Measurements from ENCODE around the gene KCNQ5. TPM values are rescaled to one million over a fixed set of nuclear protein-coding genes. Genes with fewer than 3 reads are reported as not detected.

Gene KCNQ5
- total RNA-seq, 1 donor from 2014 or later = 0.11 TPM

DNA sequence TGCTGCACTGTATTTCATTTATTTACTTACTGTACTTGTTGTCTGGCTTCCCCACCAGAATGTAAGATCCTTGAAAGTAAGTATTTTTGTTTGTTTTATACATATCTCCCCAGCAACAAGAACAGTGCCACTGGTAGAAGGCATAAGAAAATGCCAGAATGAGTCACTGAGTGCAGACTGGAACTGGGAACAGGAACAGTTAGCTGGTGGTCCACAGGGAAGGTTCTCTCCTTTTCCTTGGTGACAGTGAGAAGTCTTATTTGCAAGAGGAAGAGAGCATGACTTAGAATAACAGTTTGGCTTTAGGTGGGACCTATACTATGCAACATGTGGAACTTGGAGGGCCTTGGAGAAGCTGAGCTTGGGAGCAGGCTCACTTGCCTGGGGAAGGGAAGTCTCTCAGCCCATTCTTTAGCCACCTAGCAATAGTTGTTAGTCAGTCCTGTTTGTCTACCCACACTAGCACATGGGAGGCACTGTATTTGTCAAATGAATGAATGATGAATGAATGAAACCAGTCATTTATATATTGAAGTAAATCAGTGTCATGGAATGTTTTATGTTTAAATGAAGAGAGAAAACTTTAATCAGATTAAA is 203.5 kb downstream of the KCNQ5 start:
- Histone ChIP-seq H3K27me3 (ENCODE audit: low read depth) (no peaks in the 10 kb centered on the region), H3K4me1 (no peaks in the 10 kb centered on the region), H3K36me3 (no peaks in the 10 kb centered on the region), H3K27ac (replicated peaks) (no peak overlapping the region), H3K9me3 (replicated peaks) (no peaks in the 10 kb centered on the region), H3K4me3 (no peak overlapping the region)
- intact Hi-C loops (cut with micrococcal nuclease) = no loop called here
- TF ChIP-seq, protein P1, sequence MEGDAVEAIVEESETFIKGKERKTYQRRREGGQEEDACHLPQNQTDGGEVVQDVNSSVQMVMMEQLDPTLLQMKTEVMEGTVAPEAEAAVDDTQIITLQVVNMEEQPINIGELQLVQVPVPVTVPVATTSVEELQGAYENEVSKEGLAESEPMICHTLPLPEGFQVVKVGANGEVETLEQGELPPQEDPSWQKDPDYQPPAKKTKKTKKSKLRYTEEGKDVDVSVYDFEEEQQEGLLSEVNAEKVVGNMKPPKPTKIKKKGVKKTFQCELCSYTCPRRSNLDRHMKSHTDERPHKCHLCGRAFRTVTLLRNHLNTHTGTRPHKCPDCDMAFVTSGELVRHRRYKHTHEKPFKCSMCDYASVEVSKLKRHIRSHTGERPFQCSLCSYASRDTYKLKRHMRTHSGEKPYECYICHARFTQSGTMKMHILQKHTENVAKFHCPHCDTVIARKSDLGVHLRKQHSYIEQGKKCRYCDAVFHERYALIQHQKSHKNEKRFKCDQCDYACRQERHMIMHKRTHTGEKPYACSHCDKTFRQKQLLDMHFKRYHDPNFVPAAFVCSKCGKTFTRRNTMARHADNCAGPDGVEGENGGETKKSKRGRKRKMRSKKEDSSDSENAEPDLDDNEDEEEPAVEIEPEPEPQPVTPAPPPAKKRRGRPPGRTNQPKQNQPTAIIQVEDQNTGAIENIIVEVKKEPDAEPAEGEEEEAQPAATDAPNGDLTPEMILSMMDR (IDR thresholded peaks at IDR 0.05; ENCODE audit: borderline replicate concordance) = no peak
- DNase-seq = no peak

DNA sequence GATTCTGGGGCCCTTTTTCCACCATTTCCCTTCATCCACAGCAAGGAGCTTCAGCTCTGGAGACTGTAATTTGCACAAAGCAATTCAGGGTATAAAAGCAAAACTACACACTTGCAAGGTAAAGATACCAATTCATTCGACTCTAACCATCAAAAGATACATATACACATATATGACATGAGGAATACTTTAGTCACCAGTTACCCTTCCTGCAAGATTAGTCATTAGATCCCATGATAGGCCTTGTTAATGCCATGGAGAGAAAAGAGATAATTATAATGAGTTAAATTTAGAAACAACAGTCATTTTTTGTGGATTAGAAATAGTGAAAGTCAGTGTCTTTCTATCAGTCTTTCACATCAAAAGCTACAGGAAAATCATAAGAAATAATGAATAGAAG is 204.2 kb downstream of the KCNQ5 start:
- TF ChIP-seq, protein P1 (IDR thresholded peaks at IDR 0.05; ENCODE audit: borderline replicate concordance) = no peak
- Histone ChIP-seq H3K27ac (replicated peaks) (no peak overlapping the region), H3K4me1 (no peaks in the 10 kb centered on the region)

DNA sequence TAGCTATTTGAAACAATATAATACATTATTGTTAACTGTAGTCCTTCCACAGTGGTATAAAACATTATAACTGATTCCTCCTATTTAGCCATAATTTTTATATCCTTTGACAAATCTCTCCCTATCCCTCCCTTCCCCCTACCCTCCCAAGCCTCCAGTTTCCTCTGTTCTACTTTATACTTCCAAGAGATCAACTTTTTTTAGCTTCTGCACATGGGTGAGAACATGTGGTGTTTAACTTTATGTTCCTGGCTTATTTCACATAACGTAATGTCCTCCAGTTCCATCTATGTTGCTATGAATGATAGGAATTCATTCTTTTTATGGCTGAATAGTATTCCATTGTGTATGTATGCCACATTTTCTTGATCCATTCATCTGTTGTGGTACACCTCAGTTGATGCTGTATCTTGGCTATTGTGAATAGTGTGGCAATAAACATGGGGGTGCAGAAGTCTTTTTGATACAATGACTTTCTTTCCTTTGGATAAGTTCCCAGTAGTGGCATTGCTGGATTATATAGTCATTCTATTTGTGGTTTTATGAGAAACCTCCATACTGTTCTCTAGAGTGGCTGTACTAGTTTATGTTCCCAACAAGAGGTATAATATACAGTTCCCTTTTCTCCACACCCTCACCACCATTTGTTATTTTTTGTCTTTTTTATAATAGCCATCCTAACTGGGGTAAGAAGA is 205.0 kb downstream of the KCNQ5 start:
- Histone ChIP-seq H3K4me3 (no peak overlapping the region), H3K9me3 (replicated peaks) (peaks cover 5% of the 10 kb centered on the region), H3K36me3 (no peaks in the 10 kb centered on the region), H3K27me3 (ENCODE audit: low read depth) (no peaks in the 10 kb centered on the region), H3K4me1 (no peaks in the 10 kb centered on the region), H3K27ac (replicated peaks) (no peak overlapping the region)
- TF ChIP-seq, protein P1 (IDR thresholded peaks at IDR 0.05; ENCODE audit: borderline replicate concordance) = no peak
- intact Hi-C loops (cut with micrococcal nuclease) = no loop called here
- DNase-seq = no peak

More for the DNA sequence above, 204.2 kb downstream of the KCNQ5 start:
- no peaks in the 10 kb centered on the region for H3K27me3 ChIP-seq (ENCODE audit: low read depth)
- peaks cover 3% of the 10 kb centered on the region for H3K9me3 ChIP-seq (replicated peaks)
- intact Hi-C loops (cut with micrococcal nuclease) = no loop called here
- DNase-seq = no peak
- H3K4me3 ChIP-seq = no peak overlapping the region
- no peaks in the 10 kb centered on the region for H3K36me3 ChIP-seq

DNA sequence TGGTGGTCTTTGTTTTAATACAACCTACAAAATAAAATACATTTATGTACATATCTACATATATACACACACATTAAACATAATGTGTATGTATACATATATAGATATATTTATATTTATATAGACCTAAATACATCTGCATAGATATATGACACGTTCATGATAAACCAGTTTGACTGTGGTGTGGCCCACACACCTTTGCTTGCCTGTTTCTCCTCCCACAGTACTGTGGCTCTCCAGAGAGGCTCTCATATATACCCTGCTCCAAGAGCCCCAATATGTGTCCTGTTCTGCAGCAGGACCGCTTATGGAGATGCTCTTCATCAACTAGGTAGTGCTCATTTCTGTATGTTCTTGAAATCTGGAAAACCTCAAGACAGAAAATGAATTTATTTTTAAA is 207.0 kb downstream of the KCNQ5 start:
- H3K27me3 ChIP-seq (ENCODE audit: low read depth) = no peaks in the 10 kb centered on the region
- no peaks in the 10 kb centered on the region for H3K4me1 ChIP-seq
- no peak overlapping the region for H3K27ac ChIP-seq (replicated peaks)
- TF ChIP-seq, protein P1 (IDR thresholded peaks at IDR 0.05; ENCODE audit: borderline replicate concordance) = no peak
- H3K9me3 ChIP-seq (replicated peaks) = peaks cover 5% of the 10 kb centered on the region
- no peak for DNase-seq
- H3K36me3 ChIP-seq = no peaks in the 10 kb centered on the region
- intact Hi-C loops (cut with micrococcal nuclease) = no loop called here
- no peak overlapping the region for H3K4me3 ChIP-seq

DNA sequence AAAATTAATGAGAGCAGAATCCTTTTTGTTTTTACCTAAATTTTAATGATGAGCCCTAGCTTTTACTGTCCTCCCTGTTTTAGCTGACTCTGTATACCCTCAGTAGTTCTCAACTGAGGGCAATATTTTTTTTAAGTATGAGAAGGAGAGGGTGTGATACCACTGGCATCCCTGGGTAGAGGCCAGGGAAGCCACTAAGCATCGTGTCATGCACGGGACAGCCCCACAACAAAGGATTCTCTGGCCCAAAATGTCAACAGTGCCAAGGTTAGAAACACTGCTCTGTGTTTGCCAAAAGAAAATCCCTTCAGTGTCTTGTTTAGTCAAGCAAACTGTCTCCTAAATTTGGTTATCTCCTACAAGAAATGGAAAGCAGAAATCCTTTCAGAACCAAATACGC is 210.4 kb downstream of the KCNQ5 start:
- H3K4me3 ChIP-seq = no peak overlapping the region
- peaks cover 5% of the 10 kb centered on the region for H3K9me3 ChIP-seq (replicated peaks)
- no peaks in the 10 kb centered on the region for H3K36me3 ChIP-seq
- intact Hi-C loops (cut with micrococcal nuclease) = no loop called here
- no peak overlapping the region for H3K27ac ChIP-seq (replicated peaks)
- H3K4me1 ChIP-seq = no peaks in the 10 kb centered on the region
- DNase-seq = no peak
- H3K27me3 ChIP-seq (ENCODE audit: low read depth) = no peaks in the 10 kb centered on the region
- TF ChIP-seq, protein P1 (IDR thresholded peaks at IDR 0.05; ENCODE audit: borderline replicate concordance) = no peak
